ENCODE data around the gene LRRK2.

Gene LRRK2

DNA sequence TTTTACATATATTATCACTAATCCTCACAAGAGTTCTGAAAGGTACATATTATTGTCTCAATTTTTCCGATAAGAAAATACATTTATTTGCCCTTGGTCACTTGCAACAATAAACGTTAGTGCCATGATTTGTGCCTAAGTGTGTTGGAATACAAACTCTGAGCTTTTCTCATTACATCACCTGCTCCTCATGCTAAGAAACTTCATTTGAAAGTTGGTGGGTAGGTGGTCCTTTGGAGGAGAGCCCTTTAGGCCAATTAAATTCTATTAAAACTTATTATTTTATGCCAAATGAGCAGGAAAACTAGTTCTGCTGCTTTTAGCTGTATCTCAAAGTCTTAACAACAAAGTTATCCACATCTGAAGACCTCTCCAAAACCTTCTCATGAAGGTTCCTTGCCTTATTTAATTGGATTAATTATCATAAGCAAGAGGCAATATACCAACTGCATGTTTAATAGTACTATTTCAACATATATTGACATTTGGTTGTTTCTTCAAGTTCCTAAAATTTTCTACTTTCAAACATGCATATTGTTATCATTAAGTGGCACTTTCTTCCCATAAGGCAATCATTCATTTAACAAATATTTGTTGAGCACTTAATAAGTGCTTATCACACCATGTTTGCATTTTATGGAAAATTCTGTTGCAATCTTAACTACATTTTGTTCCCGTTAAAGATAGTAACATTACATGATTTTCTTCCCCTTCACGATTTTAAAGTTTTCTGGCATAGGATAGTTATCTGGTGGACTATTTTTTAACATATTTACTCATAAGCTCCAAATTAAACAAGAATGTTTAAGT, 40.1 kb upstream of the LRRK2 start:
- H3K4me3 ChIP-seq (ENCODE audit: control insufficient read depth, low read depth, low read length), result no peak overlapping the region
- no peak for DNase-seq (ENCODE audit: low read depth)
- TF ChIP-seq CTCF (conservative IDR thresholded peaks at IDR 0.05; ENCODE audit: control insufficient read depth, insufficient read depth, low read depth, low read length), result no peak

DNA sequence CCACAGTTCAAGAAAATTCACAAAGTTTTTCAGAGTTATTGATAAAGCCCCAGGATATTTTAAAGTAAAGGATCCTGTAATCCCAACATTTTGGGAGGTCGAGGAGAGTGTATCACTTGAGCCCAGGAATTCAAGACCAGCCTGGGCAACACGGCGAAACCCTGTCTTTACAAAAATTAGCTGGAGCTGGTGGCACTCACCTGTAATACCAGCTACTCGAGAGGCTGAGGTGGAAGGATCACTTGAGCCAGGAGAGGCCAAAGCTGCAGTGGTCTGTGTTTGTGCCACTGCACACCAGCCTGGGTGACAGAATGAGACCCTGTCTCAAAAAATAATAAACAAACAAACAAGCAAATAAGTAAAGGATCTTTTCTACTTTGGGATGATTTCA, 39.5 kb upstream of the LRRK2 start:
- DNase-seq (ENCODE audit: low read depth), result no peak
- no peak for TF ChIP-seq CTCF (conservative IDR thresholded peaks at IDR 0.05; ENCODE audit: control insufficient read depth, insufficient read depth, low read depth, low read length)
- no peak overlapping the region for H3K4me3 ChIP-seq (ENCODE audit: control insufficient read depth, low read depth, low read length)

GRCh38 chr12:40188558-40189320, 36.1 kb upstream of the LRRK2 start:
- TF ChIP-seq CTCF (conservative IDR thresholded peaks at IDR 0.05; ENCODE audit: control insufficient read depth, insufficient read depth, low read depth, low read length), result no peak
- no peak for DNase-seq (ENCODE audit: low read depth)
- no peak overlapping the region for H3K4me3 ChIP-seq (ENCODE audit: control insufficient read depth, low read depth, low read length)

DNA sequence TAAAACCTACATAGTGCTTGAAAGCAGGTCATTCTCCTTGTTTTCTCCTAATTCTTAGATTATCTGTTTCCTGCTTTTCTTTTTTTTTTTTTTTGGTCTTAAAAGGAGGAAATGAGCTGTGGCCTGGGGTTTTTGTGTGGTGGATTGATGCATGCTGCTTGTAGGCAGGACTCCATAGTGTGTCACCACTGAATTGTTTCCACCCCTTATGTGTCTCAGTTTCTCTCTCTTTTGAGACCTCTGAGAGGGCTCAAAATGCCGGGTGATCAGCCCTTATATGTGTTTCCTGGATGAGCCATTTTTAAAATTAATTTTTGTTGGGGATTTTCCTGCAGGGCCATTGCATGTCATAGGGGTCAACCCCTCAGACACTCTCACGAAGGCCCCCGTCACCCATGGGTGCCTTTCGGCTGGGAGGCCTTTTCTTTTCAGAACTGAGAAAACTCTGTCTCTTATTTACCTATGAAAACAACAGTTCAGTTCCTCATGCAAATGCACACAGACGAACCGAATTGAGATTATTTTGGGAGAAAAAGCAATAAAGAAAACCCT, 32.0 kb upstream of the LRRK2 start:
- TF ChIP-seq CTCF (conservative IDR thresholded peaks at IDR 0.05; ENCODE audit: control insufficient read depth, insufficient read depth, low read depth, low read length), result no peak
- H3K4me3 ChIP-seq (ENCODE audit: control insufficient read depth, low read depth, low read length), result no peak overlapping the region
- no peak for DNase-seq (ENCODE audit: low read depth)

DNA sequence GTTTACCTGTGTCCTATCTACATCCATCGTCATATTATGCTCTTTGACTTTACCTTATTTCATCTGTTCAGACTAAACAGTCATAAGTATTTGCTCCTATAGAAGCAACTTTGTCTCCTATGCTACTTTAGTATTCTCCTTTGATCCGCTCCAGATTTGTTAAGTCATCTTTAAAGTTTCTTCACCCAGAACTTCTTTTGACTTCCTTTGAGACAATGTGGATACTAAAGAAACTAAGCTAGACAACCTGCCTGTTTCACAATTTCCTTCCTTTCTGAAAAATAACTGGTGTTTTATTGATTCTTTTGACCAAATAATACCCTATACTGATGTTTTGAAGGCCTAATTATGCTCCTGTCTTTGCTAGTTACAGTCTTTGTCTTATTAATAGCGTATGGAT, 30.0 kb upstream of the LRRK2 start:
- DNase-seq (ENCODE audit: low read depth), result no peak
- no peak for TF ChIP-seq CTCF (conservative IDR thresholded peaks at IDR 0.05; ENCODE audit: control insufficient read depth, insufficient read depth, low read depth, low read length)
- no peak overlapping the region for H3K4me3 ChIP-seq (ENCODE audit: control insufficient read depth, low read depth, low read length)

GRCh38 chr12:40197590-40197989, 27.2 kb upstream of the LRRK2 start:
- TF ChIP-seq CTCF (conservative IDR thresholded peaks at IDR 0.05; ENCODE audit: control insufficient read depth, insufficient read depth, low read depth, low read length), result no peak
- H3K4me3 ChIP-seq (ENCODE audit: control insufficient read depth, low read depth, low read length), result no peak overlapping the region
- no peak for DNase-seq (ENCODE audit: low read depth)

All from fibroblast of mammary gland (primary cell).